ENCODE data around the gene ACADSB. TPM values are rescaled to one million over a fixed set of nuclear protein-coding genes. Genes with fewer than 3 reads are reported as not detected.

Gene ACADSB
- polyA plus RNA-seq, 2 donors, result 5.2 to 7.3 TPM

- no peaks in the 10 kb centered on the region for H3K36me3 ChIP-seq (ENCODE audit: control insufficient read depth in 2 of 2, insufficient read depth in 2 of 2, low read length in 1 of 2)
- no peak overlapping the region for H3K4me3 ChIP-seq (ENCODE audit: low read depth in 1 of 2, low read length in 2 of 2)
- no peaks in the 10 kb centered on the region for H3K9me3 ChIP-seq (ENCODE audit: control insufficient read depth in 2 of 2, insufficient read depth in 1 of 2, low read depth in 1 of 2, low read length in 1 of 2)
- no peak overlapping the region for H3K27ac ChIP-seq (ENCODE audit: low read depth in 2 of 2, low read length in 1 of 2)
- 89 to 93% methylated on average over 4 of the region's 4 CpGs for WGBS, 2 donors
- H3K4me1 ChIP-seq (ENCODE audit: control insufficient read depth in 2 of 2, insufficient read depth in 2 of 2, low read length in 1 of 2), result no peaks in the 10 kb centered on the region
- no peaks in the 10 kb centered on the region for H3K27me3 ChIP-seq (ENCODE audit: control insufficient read depth in 1 of 2, insufficient read depth in 2 of 2, low read length in 2 of 2)
Measured at GRCh38 chr10:123087348-123087747, 78.5 kb downstream of the ACADSB start.

- Histone ChIP-seq H3K36me3 (ENCODE audit: control insufficient read depth in 2 of 2, insufficient read depth in 2 of 2, low read length in 1 of 2) (no peaks in the 10 kb centered on the region), H3K9me3 (ENCODE audit: control insufficient read depth in 2 of 2, insufficient read depth in 1 of 2, low read depth in 1 of 2, low read length in 1 of 2) (no peaks in the 10 kb centered on the region), H3K4me3 (ENCODE audit: low read depth in 1 of 2, low read length in 2 of 2) (no peak overlapping the region), H3K27me3 (ENCODE audit: control insufficient read depth in 1 of 2, insufficient read depth in 2 of 2, low read length in 2 of 2) (no peaks in the 10 kb centered on the region), H3K27ac (ENCODE audit: low read depth in 2 of 2, low read length in 1 of 2) (no peak overlapping the region), H3K4me1 (ENCODE audit: control insufficient read depth in 2 of 2, insufficient read depth in 2 of 2, low read length in 1 of 2) (no peaks in the 10 kb centered on the region)
- WGBS, 2 donors, result 74% methylated on average over 3 of the region's 3 CpGs
Measured at GRCh38 chr10:123087786-123088185, 79.0 kb downstream of the ACADSB start.

GRCh38 chr10:123092635-123093414 is 84.0 kb downstream of the ACADSB start:
- Histone ChIP-seq H3K27ac (ENCODE audit: low read depth in 2 of 2, low read length in 1 of 2) (no peak overlapping the region), H3K9me3 (ENCODE audit: control insufficient read depth in 2 of 2, insufficient read depth in 1 of 2, low read depth in 1 of 2, low read length in 1 of 2) (no peaks in the 10 kb centered on the region), H3K27me3 (ENCODE audit: control insufficient read depth in 1 of 2, insufficient read depth in 2 of 2, low read length in 2 of 2) (no peaks in the 10 kb centered on the region), H3K36me3 (ENCODE audit: control insufficient read depth in 2 of 2, insufficient read depth in 2 of 2, low read length in 1 of 2) (no peaks in the 10 kb centered on the region), H3K4me3 (ENCODE audit: low read depth in 1 of 2, low read length in 2 of 2) (no peak overlapping the region), H3K4me1 (ENCODE audit: control insufficient read depth in 2 of 2, insufficient read depth in 2 of 2, low read length in 1 of 2) (no peaks in the 10 kb centered on the region)
- WGBS, 2 donors, result 76 to 78% methylated on average over 14 of the region's 14 CpGs

GRCh38 chr10:123093489-123093888 is 84.7 kb downstream of the ACADSB start:
- no peak overlapping the region for H3K4me3 ChIP-seq (ENCODE audit: low read depth in 1 of 2, low read length in 2 of 2)
- no peak overlapping the region for H3K27ac ChIP-seq (ENCODE audit: low read depth in 2 of 2, low read length in 1 of 2)
- H3K4me1 ChIP-seq (ENCODE audit: control insufficient read depth in 2 of 2, insufficient read depth in 2 of 2, low read length in 1 of 2), result no peaks in the 10 kb centered on the region
- no peaks in the 10 kb centered on the region for H3K27me3 ChIP-seq (ENCODE audit: control insufficient read depth in 1 of 2, insufficient read depth in 2 of 2, low read length in 2 of 2)
- WGBS, 2 donors, result 68 to 69% methylated on average over 4 of the region's 4 CpGs
- H3K36me3 ChIP-seq (ENCODE audit: control insufficient read depth in 2 of 2, insufficient read depth in 2 of 2, low read length in 1 of 2), result no peaks in the 10 kb centered on the region
- no peaks in the 10 kb centered on the region for H3K9me3 ChIP-seq (ENCODE audit: control insufficient read depth in 2 of 2, insufficient read depth in 1 of 2, low read depth in 1 of 2, low read length in 1 of 2)

GRCh38 chr10:123096452-123096851 is 87.6 kb downstream of the ACADSB start:
- Histone ChIP-seq H3K27ac (ENCODE audit: low read depth in 2 of 2, low read length in 1 of 2) (no peak overlapping the region), H3K36me3 (ENCODE audit: control insufficient read depth in 2 of 2, insufficient read depth in 2 of 2, low read length in 1 of 2) (no peaks in the 10 kb centered on the region), H3K27me3 (ENCODE audit: control insufficient read depth in 1 of 2, insufficient read depth in 2 of 2, low read length in 2 of 2) (no peaks in the 10 kb centered on the region), H3K4me3 (ENCODE audit: low read depth in 1 of 2, low read length in 2 of 2) (no peak overlapping the region), H3K9me3 (ENCODE audit: control insufficient read depth in 2 of 2, insufficient read depth in 1 of 2, low read depth in 1 of 2, low read length in 1 of 2) (no peaks in the 10 kb centered on the region), H3K4me1 (ENCODE audit: control insufficient read depth in 2 of 2, insufficient read depth in 2 of 2, low read length in 1 of 2) (no peaks in the 10 kb centered on the region)
- 68 to 69% methylated on average over 5 of the region's 5 CpGs for WGBS, 2 donors

GRCh38 chr10:123097039-123097438 is 88.2 kb downstream of the ACADSB start:
- Histone ChIP-seq H3K27ac (ENCODE audit: low read depth in 2 of 2, low read length in 1 of 2) (no peak overlapping the region), H3K36me3 (ENCODE audit: control insufficient read depth in 2 of 2, insufficient read depth in 2 of 2, low read length in 1 of 2) (no peaks in the 10 kb centered on the region), H3K4me1 (ENCODE audit: control insufficient read depth in 2 of 2, insufficient read depth in 2 of 2, low read length in 1 of 2) (no peaks in the 10 kb centered on the region), H3K27me3 (ENCODE audit: control insufficient read depth in 1 of 2, insufficient read depth in 2 of 2, low read length in 2 of 2) (no peaks in the 10 kb centered on the region), H3K9me3 (ENCODE audit: control insufficient read depth in 2 of 2, insufficient read depth in 1 of 2, low read depth in 1 of 2, low read length in 1 of 2) (no peaks in the 10 kb centered on the region), H3K4me3 (ENCODE audit: low read depth in 1 of 2, low read length in 2 of 2) (no peak overlapping the region)
- WGBS, 2 donors, result 78 to 79% methylated on average over 7 of the region's 7 CpGs

- WGBS, 2 donors, result 70 to 80% methylated on average over 7 of the region's 7 CpGs
- Histone ChIP-seq H3K27me3 (ENCODE audit: control insufficient read depth in 1 of 2, insufficient read depth in 2 of 2, low read length in 2 of 2) (no peaks in the 10 kb centered on the region), H3K9me3 (ENCODE audit: control insufficient read depth in 2 of 2, insufficient read depth in 1 of 2, low read depth in 1 of 2, low read length in 1 of 2) (no peaks in the 10 kb centered on the region), H3K4me3 (ENCODE audit: low read depth in 1 of 2, low read length in 2 of 2) (no peak overlapping the region), H3K27ac (ENCODE audit: low read depth in 2 of 2, low read length in 1 of 2) (no peak overlapping the region), H3K36me3 (ENCODE audit: control insufficient read depth in 2 of 2, insufficient read depth in 2 of 2, low read length in 1 of 2) (no peaks in the 10 kb centered on the region), H3K4me1 (ENCODE audit: control insufficient read depth in 2 of 2, insufficient read depth in 2 of 2, low read length in 1 of 2) (peaks cover 0 to 2% of the 10 kb centered on the region in 2 donors)
Measured at GRCh38 chr10:123100030-123100762, 91.4 kb downstream of the ACADSB start.

- H3K27ac ChIP-seq (ENCODE audit: low read depth in 2 of 2, low read length in 1 of 2), result no peak overlapping the region
- H3K4me1 ChIP-seq (ENCODE audit: control insufficient read depth in 2 of 2, insufficient read depth in 2 of 2, low read length in 1 of 2), result peaks cover 0 to 2% of the 10 kb centered on the region in 2 donors
- no peaks in the 10 kb centered on the region for H3K36me3 ChIP-seq (ENCODE audit: control insufficient read depth in 2 of 2, insufficient read depth in 2 of 2, low read length in 1 of 2)
- no peaks in the 10 kb centered on the region for H3K27me3 ChIP-seq (ENCODE audit: control insufficient read depth in 1 of 2, insufficient read depth in 2 of 2, low read length in 2 of 2)
- no peaks in the 10 kb centered on the region for H3K9me3 ChIP-seq (ENCODE audit: control insufficient read depth in 2 of 2, insufficient read depth in 1 of 2, low read depth in 1 of 2, low read length in 1 of 2)
- no peak overlapping the region for H3K4me3 ChIP-seq (ENCODE audit: low read depth in 1 of 2, low read length in 2 of 2)
- WGBS, 2 donors, result 60 to 70% methylated on average over 9 of the region's 9 CpGs
Measured at GRCh38 chr10:123101872-123102271, 93.1 kb downstream of the ACADSB start.

- 40 to 61% methylated on average over 2 of the region's 2 CpGs for WGBS, 2 donors
Measured at GRCh38 chr10:123102673-123103072, 93.9 kb downstream of the ACADSB start.

More at GRCh38 chr10:123102673-123103072, 93.9 kb downstream of the ACADSB start:
- Histone ChIP-seq H3K4me1 (ENCODE audit: control insufficient read depth in 2 of 2, insufficient read depth in 2 of 2, low read length in 1 of 2) (peaks cover 0 to 2% of the 10 kb centered on the region in 2 donors), H3K36me3 (ENCODE audit: control insufficient read depth in 2 of 2, insufficient read depth in 2 of 2, low read length in 1 of 2) (no peaks in the 10 kb centered on the region), H3K27ac (ENCODE audit: low read depth in 2 of 2, low read length in 1 of 2) (no peak overlapping the region), H3K4me3 (ENCODE audit: low read depth in 1 of 2, low read length in 2 of 2) (no peak overlapping the region), H3K9me3 (ENCODE audit: control insufficient read depth in 2 of 2, insufficient read depth in 1 of 2, low read depth in 1 of 2, low read length in 1 of 2) (no peaks in the 10 kb centered on the region), H3K27me3 (ENCODE audit: control insufficient read depth in 1 of 2, insufficient read depth in 2 of 2, low read length in 2 of 2) (no peaks in the 10 kb centered on the region)

Data from esophagus (tissue), 2 donors.